Measurements from ENCODE around the gene CMYA5. TPM values are rescaled to one million over a fixed set of nuclear protein-coding genes. Genes with fewer than 3 reads are reported as not detected.

Gene CMYA5
- total and polyA plus RNA-seq, 5 donors from 2014 or later: 0.05 to 0.10 TPM; not detected in 3

GRCh38 chr5:79738349-79738748 is 48.7 kb downstream of the CMYA5 start:
- Mint-ChIP-seq H3K36me3 (no peaks in the 10 kb centered on the region), H3K4me1 (peaks cover 13 to 39% (median 24%) of the 10 kb centered on the region in 4 donors), H3K27me3 (peaks cover 60% of the 10 kb centered on the region), H3K27ac (no peak overlapping the region), H3K9me3 (peaks cover 0 to 3% (median 0%) of the 10 kb centered on the region in 7 donors), H3K4me3 (no peak overlapping the region)
- no peak overlapping the region for H3K27ac ChIP-seq (ENCODE audit: insufficient read depth, low read length, poor library complexity, severe bottlenecking)
- peaks cover 4% of the 10 kb centered on the region for H3K4me1 ChIP-seq (ENCODE audit: control insufficient read depth, insufficient read depth, low read length, poor library complexity, severe bottlenecking)
- H3K4me3 ChIP-seq (ENCODE audit: low read depth, low read length): no peak overlapping the region
- DNase-seq (no peak), ATAC-seq (ENCODE audit: low read depth in 2 of 2) (no peak)
- no peaks in the 10 kb centered on the region for H3K36me3 ChIP-seq (ENCODE audit: control insufficient read depth, insufficient read depth, low read length)
- no peaks in the 10 kb centered on the region for H3K9me3 ChIP-seq (ENCODE audit: control insufficient read depth in 2 of 2, low read length in 2 of 2)
- peaks cover 23% of the 10 kb centered on the region for H3K27me3 ChIP-seq (ENCODE audit: control insufficient read depth, insufficient read depth, low read length)

- H3K4me3 Mint-ChIP-seq: no peak overlapping the region
- peaks cover 23% of the 10 kb centered on the region for H3K27me3 ChIP-seq (ENCODE audit: control insufficient read depth, insufficient read depth, low read length)
These were observed 53.0 kb downstream of the CMYA5 start for GRCh38 chr5:79742549-79743136.

GRCh38 chr5:79743846-79744605 is 54.4 kb downstream of the CMYA5 start:
- Histone ChIP-seq H3K9me3 (ENCODE audit: control insufficient read depth in 2 of 2, low read length in 2 of 2) (no peaks in the 10 kb centered on the region), H3K4me3 (ENCODE audit: low read depth, low read length) (no peak overlapping the region), H3K27ac (ENCODE audit: insufficient read depth, low read length, poor library complexity, severe bottlenecking) (no peak overlapping the region), H3K36me3 (ENCODE audit: control insufficient read depth, insufficient read depth, low read length) (no peaks in the 10 kb centered on the region), H3K4me1 (ENCODE audit: control insufficient read depth, insufficient read depth, low read length, poor library complexity, severe bottlenecking) (no peaks in the 10 kb centered on the region), H3K27me3 (ENCODE audit: control insufficient read depth, insufficient read depth, low read length) (peaks cover 18% of the 10 kb centered on the region)
- Mint-ChIP-seq H3K4me3 (no peak overlapping the region), H3K27me3 (peaks cover 36% of the 10 kb centered on the region), H3K4me1 (no peaks in the 10 kb centered on the region), H3K27ac (no peak overlapping the region), H3K9me3 (peaks cover 0 to 5% (median 0%) of the 10 kb centered on the region in 7 donors), H3K36me3 (no peaks in the 10 kb centered on the region)
- no peak for DNase-seq
- ATAC-seq (ENCODE audit: low read depth in 2 of 2): no peak

More at GRCh38 chr5:79742549-79743136, 53.0 kb downstream of the CMYA5 start:
- H3K27ac ChIP-seq (ENCODE audit: insufficient read depth, low read length, poor library complexity, severe bottlenecking): no peak overlapping the region
- H3K4me1 ChIP-seq (ENCODE audit: control insufficient read depth, insufficient read depth, low read length, poor library complexity, severe bottlenecking): no peaks in the 10 kb centered on the region
- Mint-ChIP-seq H3K27ac (no peak overlapping the region), H3K4me1 (peaks cover 0 to 6% (median 4%) of the 10 kb centered on the region in 4 donors), H3K36me3 (no peaks in the 10 kb centered on the region), H3K9me3 (peaks cover 0 to 5% (median 0%) of the 10 kb centered on the region in 7 donors), H3K27me3 (peaks cover 36% of the 10 kb centered on the region)
- DNase-seq (no peak), ATAC-seq (ENCODE audit: low read depth in 2 of 2) (no peak)
- H3K36me3 ChIP-seq (ENCODE audit: control insufficient read depth, insufficient read depth, low read length): no peaks in the 10 kb centered on the region
- H3K4me3 ChIP-seq (ENCODE audit: low read depth, low read length): no peak overlapping the region
- no peaks in the 10 kb centered on the region for H3K9me3 ChIP-seq (ENCODE audit: control insufficient read depth in 2 of 2, low read length in 2 of 2)

- Mint-ChIP-seq H3K27ac (no peak overlapping the region), H3K27me3 (peaks cover 36% of the 10 kb centered on the region), H3K4me3 (no peak overlapping the region), H3K4me1 (no peaks in the 10 kb centered on the region), H3K36me3 (no peaks in the 10 kb centered on the region), H3K9me3 (peaks cover 0 to 5% (median 0%) of the 10 kb centered on the region in 7 donors)
- DNase-seq (no peak), ATAC-seq (ENCODE audit: low read depth in 2 of 2) (no peak)
- H3K36me3 ChIP-seq (ENCODE audit: control insufficient read depth, insufficient read depth, low read length): no peaks in the 10 kb centered on the region
- H3K27me3 ChIP-seq (ENCODE audit: control insufficient read depth, insufficient read depth, low read length): peaks cover 15% of the 10 kb centered on the region
- H3K4me3 ChIP-seq (ENCODE audit: low read depth, low read length): no peak overlapping the region
- H3K9me3 ChIP-seq (ENCODE audit: control insufficient read depth in 2 of 2, low read length in 2 of 2): no peaks in the 10 kb centered on the region
- no peak overlapping the region for H3K27ac ChIP-seq (ENCODE audit: insufficient read depth, low read length, poor library complexity, severe bottlenecking)
- no peaks in the 10 kb centered on the region for H3K4me1 ChIP-seq (ENCODE audit: control insufficient read depth, insufficient read depth, low read length, poor library complexity, severe bottlenecking)
These were observed 55.6 kb downstream of the CMYA5 start for GRCh38 chr5:79745255-79745654.

- no peak for ATAC-seq (ENCODE audit: low read depth in 2 of 2)
- no peak overlapping the region for H3K27ac ChIP-seq (ENCODE audit: insufficient read depth, low read length, poor library complexity, severe bottlenecking)
- peaks cover 0 to 5% (median 0%) of the 10 kb centered on the region in 7 donors for H3K9me3 Mint-ChIP-seq
- H3K9me3 ChIP-seq (ENCODE audit: control insufficient read depth in 2 of 2, low read length in 2 of 2): no peaks in the 10 kb centered on the region
- no peaks in the 10 kb centered on the region for H3K36me3 Mint-ChIP-seq
- no peak overlapping the region for H3K4me3 ChIP-seq (ENCODE audit: low read depth, low read length)
- H3K36me3 ChIP-seq (ENCODE audit: control insufficient read depth, insufficient read depth, low read length): no peaks in the 10 kb centered on the region
- H3K4me3 Mint-ChIP-seq: no peak overlapping the region
- no peaks in the 10 kb centered on the region for H3K4me1 Mint-ChIP-seq
- H3K27me3 Mint-ChIP-seq: peaks cover 32% of the 10 kb centered on the region
- no peaks in the 10 kb centered on the region for H3K4me1 ChIP-seq (ENCODE audit: control insufficient read depth, insufficient read depth, low read length, poor library complexity, severe bottlenecking)
- H3K27me3 ChIP-seq (ENCODE audit: control insufficient read depth, insufficient read depth, low read length): peaks cover 21% of the 10 kb centered on the region
- H3K27ac Mint-ChIP-seq: no peak overlapping the region
- DNase-seq: no peak
These were observed 57.3 kb downstream of the CMYA5 start for GRCh38 chr5:79746642-79747569.

- Mint-ChIP-seq H3K9me3 (no peaks in the 10 kb centered on the region), H3K4me3 (no peak overlapping the region), H3K27ac (no peak overlapping the region), H3K4me1 (no peaks in the 10 kb centered on the region), H3K36me3 (no peaks in the 10 kb centered on the region), H3K27me3 (peaks cover 39% of the 10 kb centered on the region)
- ATAC-seq (ENCODE audit: low read depth in 2 of 2) (no peak), DNase-seq (no peak)
- Histone ChIP-seq H3K36me3 (ENCODE audit: control insufficient read depth, insufficient read depth, low read length) (no peaks in the 10 kb centered on the region), H3K4me3 (ENCODE audit: low read depth, low read length) (no peak overlapping the region), H3K9me3 (ENCODE audit: control insufficient read depth in 2 of 2, low read length in 2 of 2) (no peaks in the 10 kb centered on the region), H3K27ac (ENCODE audit: insufficient read depth, low read length, poor library complexity, severe bottlenecking) (no peak overlapping the region), H3K27me3 (ENCODE audit: control insufficient read depth, insufficient read depth, low read length) (peaks cover 19% of the 10 kb centered on the region), H3K4me1 (ENCODE audit: control insufficient read depth, insufficient read depth, low read length, poor library complexity, severe bottlenecking) (no peaks in the 10 kb centered on the region)
These were observed 61.2 kb downstream of the CMYA5 start for GRCh38 chr5:79750611-79751510.

GRCh38 chr5:79753092-79753491 is 63.5 kb downstream of the CMYA5 start:
- H3K36me3 ChIP-seq (ENCODE audit: control insufficient read depth, insufficient read depth, low read length): no peaks in the 10 kb centered on the region
- H3K4me1 Mint-ChIP-seq: peaks cover 0 to 2% (median 0%) of the 10 kb centered on the region in 4 donors
- H3K4me3 ChIP-seq (ENCODE audit: low read depth, low read length): no peak overlapping the region
- no peaks in the 10 kb centered on the region for H3K9me3 Mint-ChIP-seq
- no peaks in the 10 kb centered on the region for H3K36me3 Mint-ChIP-seq
- no peak for ATAC-seq (ENCODE audit: low read depth in 2 of 2)
- peaks cover 34% of the 10 kb centered on the region for H3K27me3 Mint-ChIP-seq
- H3K4me1 ChIP-seq (ENCODE audit: control insufficient read depth, insufficient read depth, low read length, poor library complexity, severe bottlenecking): no peaks in the 10 kb centered on the region
- no peak overlapping the region for H3K27ac Mint-ChIP-seq
- no peak overlapping the region for H3K27ac ChIP-seq (ENCODE audit: insufficient read depth, low read length, poor library complexity, severe bottlenecking)
- H3K27me3 ChIP-seq (ENCODE audit: control insufficient read depth, insufficient read depth, low read length): peaks cover 14% of the 10 kb centered on the region
- no peak for DNase-seq
- H3K9me3 ChIP-seq (ENCODE audit: control insufficient read depth in 2 of 2, low read length in 2 of 2): no peaks in the 10 kb centered on the region
- H3K4me3 Mint-ChIP-seq: no peak overlapping the region

Data from CD4-positive, CD25-positive, alpha-beta regulatory T cell (primary cell).